GM12878 (cell line): ENCODE data around the gene KRTAP12-4. TPM values are rescaled to one million over a fixed set of nuclear protein-coding genes. Genes with fewer than 3 reads are reported as not detected.

Experiments used
- ATAC-seq: fragments of 200-7000 bp; cut with Tn5 transposase; 3 replicates; pipeline ENCODE4 v1.9.1; 2020; ENCODE audit warnings: mild to moderate bottlenecking, moderate library complexity
- BruUV-seq: library from RNA; stranded (reverse); fragments of 400-500 nt; replicated peaks from 2 replicates; lab custom pipeline; 2021; lab: Mats Ljungman, UMichigan
- CTCF ChIA-PET: fragments of 300-600 bp; sonication (Branson Sonifier 250); formaldehyde crosslinking; extraction: SDS; loops from one replicate; lab custom pipeline; 2021; ENCODE audit warnings: inconsistent platforms; lab: Yijun Ruan, JAX
- POLR2A ChIA-PET: fragments of 350-600 bp; formaldehyde crosslinking; extraction: SDS; loops from one replicate; lab custom pipeline; 2021; ENCODE audit warnings: inconsistent platforms; lab: Charles Lee
- RAD21 ChIA-PET: fragments of 300-600 bp; sonication (Branson Sonifier 250); formaldehyde crosslinking; loops from one replicate; lab custom pipeline; 2023; ENCODE audit warnings: antibody characterized with exemption; ENCODE audit not compliant: unreplicated experiment; lab: Charles Lee
- SMC1A ChIA-PET: fragments of 300-600 bp; sonication (Branson Sonifier 250); formaldehyde crosslinking; loops from one replicate; lab custom pipeline; 2023; ENCODE audit not compliant: unreplicated experiment, uncharacterized antibody; lab: Charles Lee
- DNase-seq: peaks from one replicate; pipeline ENCODE4 v3.0.0-alpha.2; 2011; ENCODE audit warnings: low read depth, low spot score
- FAIRE-seq: peaks from 3 replicates; lab custom pipeline; 2011; peaks lifted over from hg19 to GRCh38; lab: Jason Lieb, UNC
- H2AFZ ChIP-seq: 2 replicates; pipeline ENCODE4 v1.6.0; 2011; ENCODE audit warnings: low read depth, low read length, control low read depth; ENCODE audit not compliant: control insufficient read depth
- H3K27ac ChIP-seq: 2 replicates; pipeline ENCODE4 v1.5.1; 2011; ENCODE audit warnings: control low read depth; ENCODE audit not compliant: control insufficient read depth, insufficient read depth
- H3K27me3 ChIP-seq, 2 experiments: replicated peaks in 1 of 2; 2 replicates each; pipeline versions ENCODE4 v1.6.0 to v1.6.1; 2011; ENCODE audit warnings: low read length in 1 of 2; ENCODE audit not compliant: control insufficient read depth in 2 of 2, insufficient read depth in 2 of 2
- H3K36me3 ChIP-seq, 2 experiments: 2 replicates each; pipeline ENCODE4 v1.5.1; 2011; ENCODE audit warnings: low read length in 1 of 2; ENCODE audit not compliant: control insufficient read depth in 2 of 2, insufficient read depth in 2 of 2
- H3K4me1 ChIP-seq: 2 replicates; pipeline ENCODE4 v1.6.1; 2011; ENCODE audit warnings: mild to moderate bottlenecking, low read length, moderate library complexity, mixed read lengths; ENCODE audit not compliant: control insufficient read depth, insufficient read depth
- H3K4me2 ChIP-seq: 2 replicates; pipeline ENCODE4 v1.6.0; 2011; ENCODE audit warnings: control low read depth; ENCODE audit not compliant: control insufficient read depth, insufficient read depth
- H3K4me3 ChIP-seq: fragments of 200-600 bp; sonication (generic); 2 replicates; pipeline ENCODE4 v1.5.1; 2016
- H3K79me2 ChIP-seq: 2 replicates; pipeline ENCODE4 v1.6.0; 2011; ENCODE audit warnings: low read length; ENCODE audit not compliant: control insufficient read depth, insufficient read depth
- H3K9ac ChIP-seq: 2 replicates; pipeline ENCODE4 v1.8.0; 2011; ENCODE audit warnings: low read length, control low read depth, mixed read lengths; ENCODE audit not compliant: control insufficient read depth, insufficient read depth
- H3K9me3 ChIP-seq: replicated peaks from 3 replicates; pipeline ENCODE4 v1.5.1; 2011; ENCODE audit warnings: mild to moderate bottlenecking, low read length; ENCODE audit not compliant: control insufficient read depth, insufficient read depth
- H4K20me1 ChIP-seq: 2 replicates; pipeline ENCODE4 v1.6.0; 2011; ENCODE audit not compliant: control insufficient read depth, insufficient read depth
- CEBPZ ChIP-seq: fragments of 150-350 bp; IDR thresholded peaks from 2 replicates; pipeline ENCODE4 v1.6.1; 2016; ENCODE audit warnings: low read depth, low read length
- EED ChIP-seq: sonication (generic); IDR thresholded peaks from 2 replicates; pipeline ENCODE4 v1.6.1; 2016; ENCODE audit warnings: antibody characterized with exemption, low read depth
- GATAD2B ChIP-seq: fragments of 450-650 bp; conservative IDR thresholded peaks from 2 replicates; pipeline ENCODE4 v1.6.1; 2017; ENCODE audit warnings: low read depth, mild to moderate bottlenecking, moderate library complexity
- MTA3 ChIP-seq: IDR thresholded peaks from 2 replicates; pipeline ENCODE4 v1.6.1; 2012; ENCODE audit warnings: low read length, inconsistent platforms, borderline replicate concordance
- NFIC ChIP-seq: IDR thresholded peaks from 2 replicates; pipeline ENCODE4 v1.6.1; 2012; ENCODE audit warnings: low read depth, mild to moderate bottlenecking, inconsistent platforms, low read length, moderate library complexity
- RB1 ChIP-seq: fragments of 450-650 bp; formaldehyde crosslinking; IDR thresholded peaks from 2 replicates; pipeline ENCODE4 v1.6.1; 2017; ENCODE audit warnings: mild to moderate bottlenecking, borderline replicate concordance
- RELB ChIP-seq: fragments of 450-650 bp; IDR thresholded peaks from 2 replicates; pipeline ENCODE4 v1.6.1; 2017; ENCODE audit warnings: low read depth, mild to moderate bottlenecking, moderate library complexity
- ZNF207 ChIP-seq: fragments of 450-650 bp; IDR thresholded peaks from 2 replicates; pipeline ENCODE4 v1.6.1; 2014; ENCODE audit warnings: antibody characterized with exemption, mild to moderate bottlenecking, borderline replicate concordance
- WGBS: methylation state at CpG from one replicate; pipeline ENCODE4 v1.1.6; 2016; ENCODE audit warnings: low lambda C conversion rate; ENCODE audit not compliant: insufficient replicate concordance, insufficient coverage; ENCODE audit errors: missing lambda C conversion rate; 5-methylcytosine and 5-hydroxymethylcytosine counted together
- in situ Hi-C: fragments of 300-500 bp; cut with MboI; formaldehyde crosslinking; loops from 9 replicates; pipeline ENCODE4 v1.14.3; 2018; ENCODE audit warnings: mixed read lengths
- intact Hi-C: fragments of 100-400 bp; cut with micrococcal nuclease; formaldehyde crosslinking; loops from one replicate; pipeline ENCODE4 v1.14.2; 2022; ENCODE audit not compliant: unreplicated experiment
- polyA plus RNA-seq, 11 experiments: library from polyadenylated mRNA; depleted of rRNA in 4 of 11; unstranded in 6 of 11; stranded (reverse) in 5 of 11; fragments of >200 nt; fragmentation: Nextera tagmentation in 4 of 11; fragmentation: Illumina TruSeq in 1 of 11; extraction: Ambion mirVana in 4 of 11; extraction: Trizol in 1 of 11; gene quantifications; 1 replicate in 1 of 11; 2 replicates in 10 of 11; pipeline versions ENCODE4 v1.2.1 to v1.2.3, GENCODE V29; 2011 to 2016; ENCODE audit warnings: inconsistent platforms in 2 of 11, missing spikeins in 2 of 11, low read depth in 1 of 11
- total RNA-seq, 4 experiments: library from RNA; depleted of rRNA in 3 of 4; stranded (reverse); fragments of >200 nt in 3 of 4; fragmentation: Illumina TruSeq in 1 of 4; extraction: Trizol in 1 of 4; gene quantifications; 2 replicates each; pipeline versions ENCODE4 v1.2.1 to v1.2.3, GENCODE V29; 2013 to 2021

The KRTAP12-4 gene
- total and polyA plus RNA-seq, 10 of the 15 experiments (the other 5 are each of a cell fraction or from before 2014, with no cell fraction given) = not detected

- no peak overlapping the region for H2AFZ ChIP-seq
- no peak for TF ChIP-seq MTA3
- no peaks in the 10 kb centered on the region for H3K27me3 ChIP-seq
- H3K79me2 ChIP-seq = no peaks in the 10 kb centered on the region
- no peak overlapping the region for H3K4me3 ChIP-seq
- RAD21 ChIA-PET = no interaction called here
- WGBS = 15% methylated on average over 3 of the region's 3 CpGs
- H3K36me3 ChIP-seq = no peaks in the 10 kb centered on the region
- SMC1A ChIA-PET = no interaction called here
- in situ Hi-C loops (no loop called here), intact Hi-C loops (no loop called here)
- H3K9me3 ChIP-seq = no peaks in the 10 kb centered on the region; the same call in 1 of the 3 replicates
- ATAC-seq (no peak), FAIRE-seq (no peak), DNase-seq (no peak)
- no peaks in the 10 kb centered on the region for H4K20me1 ChIP-seq
- BruUV-seq = no TSS peak
- H3K4me1 ChIP-seq = no peaks in the 10 kb centered on the region
- H3K27ac ChIP-seq = no peak overlapping the region
- CTCF ChIA-PET = no interaction called here
- POLR2A ChIA-PET = no interaction called here
- H3K9ac ChIP-seq = no peak overlapping the region
- no peak overlapping the region for H3K4me2 ChIP-seq
These were observed 16.4 kb upstream of the KRTAP12-4 start for GRCh38 chr21:44670642-44671432.

- FAIRE-seq = no peak
- in situ Hi-C loops = no loop called here
- POLR2A ChIA-PET = no interaction called here
These were observed 13.2 kb upstream of the KRTAP12-4 start for GRCh38 chr21:44667612-44668011.

More at GRCh38 chr21:44667612-44668011, 13.2 kb upstream of the KRTAP12-4 start:
- ATAC-seq (no peak), DNase-seq (no peak)
- Histone ChIP-seq H3K27me3 (no peaks in the 10 kb centered on the region), H3K79me2 (no peaks in the 10 kb centered on the region), H2AFZ (no peak overlapping the region), H3K4me3 (no peak overlapping the region), H3K4me1 (no peaks in the 10 kb centered on the region), H3K9me3 (no peaks in the 10 kb centered on the region; the same call in 1 of the 3 replicates), H3K9ac (no peak overlapping the region)
- 9% methylated on average over 1 of the region's 1 CpG for WGBS
- ChIA-PET RAD21 (no interaction called here), CTCF (no interaction called here), SMC1A (no interaction called here)
- no TSS peak for BruUV-seq
- TF ChIP-seq CEBPZ (no peak), RB1 (no peak), RELB (no peak), NFIC (no peak), ZNF207 (no peak), EED (no peak), GATAD2B (no peak)
- TF ChIP-seq, all 136 proteins: peak for 0
- H4K20me1 ChIP-seq = no peaks in the 10 kb centered on the region
- intact Hi-C loops = no loop called here
- H3K4me2 ChIP-seq = no peak overlapping the region
- no peak overlapping the region for H3K27ac ChIP-seq
- no peaks in the 10 kb centered on the region for H3K36me3 ChIP-seq
